ENCODE data around the gene PYCARD. TPM values are rescaled to one million over a fixed set of nuclear protein-coding genes. Genes with fewer than 3 reads are reported as not detected.

The PYCARD gene
- total RNA-seq, 1 donor from 2014 or later, result 4.6 TPM

DNA sequence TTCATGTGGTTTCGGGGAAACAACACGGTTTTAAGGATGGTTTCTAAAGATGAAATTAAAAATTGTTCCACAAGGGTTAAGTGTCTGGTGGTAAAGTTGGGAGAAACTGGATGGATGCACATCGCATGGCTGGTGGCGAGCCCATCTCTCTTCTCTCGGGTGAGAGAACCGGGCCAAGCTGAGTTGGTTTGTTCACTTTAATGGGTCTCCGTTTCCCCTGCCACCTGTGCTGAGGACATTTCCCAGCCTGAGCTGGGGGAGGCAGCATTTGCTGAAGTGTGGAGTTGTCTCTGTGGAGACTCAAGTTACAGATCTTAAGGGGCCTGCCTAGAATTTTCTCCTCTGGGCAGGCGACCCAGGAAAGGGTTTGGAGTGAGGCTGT lies 14.8 kb downstream of the PYCARD start:
- peaks cover 73% of the 10 kb centered on the region for H3K36me3 Mint-ChIP-seq (ENCODE audit: insufficient read depth)
- no peak overlapping the region for H3K4me3 Mint-ChIP-seq (ENCODE audit: low read depth)
- peak overlapping the region; percentile 81 for H3K27ac Mint-ChIP-seq
- peaks cover 5% of the 10 kb centered on the region for H3K4me1 Mint-ChIP-seq (ENCODE audit: low read depth)
- TF ChIP-seq, protein P1, sequence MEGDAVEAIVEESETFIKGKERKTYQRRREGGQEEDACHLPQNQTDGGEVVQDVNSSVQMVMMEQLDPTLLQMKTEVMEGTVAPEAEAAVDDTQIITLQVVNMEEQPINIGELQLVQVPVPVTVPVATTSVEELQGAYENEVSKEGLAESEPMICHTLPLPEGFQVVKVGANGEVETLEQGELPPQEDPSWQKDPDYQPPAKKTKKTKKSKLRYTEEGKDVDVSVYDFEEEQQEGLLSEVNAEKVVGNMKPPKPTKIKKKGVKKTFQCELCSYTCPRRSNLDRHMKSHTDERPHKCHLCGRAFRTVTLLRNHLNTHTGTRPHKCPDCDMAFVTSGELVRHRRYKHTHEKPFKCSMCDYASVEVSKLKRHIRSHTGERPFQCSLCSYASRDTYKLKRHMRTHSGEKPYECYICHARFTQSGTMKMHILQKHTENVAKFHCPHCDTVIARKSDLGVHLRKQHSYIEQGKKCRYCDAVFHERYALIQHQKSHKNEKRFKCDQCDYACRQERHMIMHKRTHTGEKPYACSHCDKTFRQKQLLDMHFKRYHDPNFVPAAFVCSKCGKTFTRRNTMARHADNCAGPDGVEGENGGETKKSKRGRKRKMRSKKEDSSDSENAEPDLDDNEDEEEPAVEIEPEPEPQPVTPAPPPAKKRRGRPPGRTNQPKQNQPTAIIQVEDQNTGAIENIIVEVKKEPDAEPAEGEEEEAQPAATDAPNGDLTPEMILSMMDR (IDR thresholded peaks at IDR 0.05; ENCODE audit: unreplicated experiment), result no peak
- no peak for DNase-seq (ENCODE audit: low spot score, unreplicated experiment)
- no peaks in the 10 kb centered on the region for H3K9me3 Mint-ChIP-seq (ENCODE audit: low read depth)
- H3K27me3 Mint-ChIP-seq, result no peaks in the 10 kb centered on the region

DNA sequence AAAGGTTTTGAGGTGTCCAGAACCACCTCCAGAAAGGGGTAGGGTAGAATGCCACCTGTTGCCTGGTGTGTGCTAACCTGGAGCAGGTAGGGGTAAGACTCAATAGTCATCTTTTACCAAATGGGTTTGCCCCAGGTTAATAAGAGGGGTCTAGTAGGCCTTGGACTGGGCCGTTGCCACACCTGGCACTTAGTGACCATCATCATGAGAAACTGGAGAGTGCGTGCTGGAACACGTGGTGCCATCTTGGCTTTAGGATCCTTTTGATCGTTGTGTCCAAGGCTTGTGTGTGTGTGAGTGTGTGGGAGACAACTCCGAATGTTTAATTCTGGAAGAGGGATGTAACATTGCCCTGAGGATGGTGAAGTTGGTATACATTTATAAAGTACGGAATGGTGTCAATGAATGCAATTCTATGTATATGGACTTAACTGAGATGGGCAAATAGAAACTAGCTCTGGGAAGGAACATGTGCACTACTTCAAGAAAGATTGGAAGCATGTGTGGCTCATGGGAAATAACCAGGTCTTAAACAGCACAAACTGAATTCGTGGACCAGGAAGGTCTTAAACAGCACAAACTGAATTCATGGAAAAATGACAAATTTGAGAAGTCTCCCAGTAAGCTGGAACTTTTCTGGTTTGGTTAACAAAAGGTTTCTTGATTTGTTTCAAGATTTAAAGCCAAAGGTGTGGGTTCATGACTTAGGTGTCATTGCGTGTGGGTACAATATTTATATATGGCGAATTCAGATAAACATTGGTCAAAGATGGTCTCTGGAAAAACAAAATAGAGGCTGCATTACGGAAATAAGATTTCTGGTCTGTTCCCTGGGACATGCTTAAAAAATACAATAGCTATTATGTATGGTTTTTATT lies 15.4 kb downstream of the PYCARD start:
- H3K27me3 Mint-ChIP-seq, result no peaks in the 10 kb centered on the region
- no peak overlapping the region for H3K4me3 Mint-ChIP-seq (ENCODE audit: low read depth)
- H3K4me1 Mint-ChIP-seq (ENCODE audit: low read depth), result peaks cover 11% of the 10 kb centered on the region
- H3K9me3 Mint-ChIP-seq (ENCODE audit: low read depth), result no peaks in the 10 kb centered on the region
- peak overlapping the region; percentile 67 for H3K27ac Mint-ChIP-seq
- no peak for DNase-seq (ENCODE audit: low spot score, unreplicated experiment)
- TF ChIP-seq, protein P1 (IDR thresholded peaks at IDR 0.05; ENCODE audit: unreplicated experiment), result no peak
- peaks cover 74% of the 10 kb centered on the region for H3K36me3 Mint-ChIP-seq (ENCODE audit: insufficient read depth)

DNA sequence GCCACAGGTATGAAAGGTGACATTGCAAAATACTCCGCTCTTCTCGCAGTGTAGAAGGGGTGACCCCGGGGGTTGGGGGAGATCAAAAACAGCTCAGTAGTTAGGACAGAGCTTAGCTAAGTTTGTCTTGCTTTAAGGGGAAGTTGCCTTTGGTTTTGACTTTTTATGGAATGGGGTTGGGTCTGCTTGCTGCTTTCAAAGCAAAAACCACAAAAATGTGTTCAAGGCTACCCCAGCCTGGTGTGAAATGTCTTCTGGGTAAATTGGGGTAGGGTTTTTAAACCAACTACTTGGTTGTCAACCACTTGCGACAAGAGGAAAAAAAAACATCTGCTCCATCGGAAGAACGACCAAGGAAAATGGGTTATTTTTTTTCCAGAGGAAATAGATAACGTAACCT lies 16.4 kb downstream of the PYCARD start:
- TF ChIP-seq, protein P1 (IDR thresholded peaks at IDR 0.05; ENCODE audit: unreplicated experiment), result no peak
- peaks cover 66% of the 10 kb centered on the region for H3K36me3 Mint-ChIP-seq (ENCODE audit: insufficient read depth)
- peak overlapping the region; percentile 87 for H3K27ac Mint-ChIP-seq
- DNase-seq (ENCODE audit: low spot score, unreplicated experiment), result no peak
- no peaks in the 10 kb centered on the region for H3K9me3 Mint-ChIP-seq (ENCODE audit: low read depth)
- peaks cover 19% of the 10 kb centered on the region for H3K4me1 Mint-ChIP-seq (ENCODE audit: low read depth)
- no peak overlapping the region for H3K4me3 Mint-ChIP-seq (ENCODE audit: low read depth)
- H3K27me3 Mint-ChIP-seq, result no peaks in the 10 kb centered on the region

DNA sequence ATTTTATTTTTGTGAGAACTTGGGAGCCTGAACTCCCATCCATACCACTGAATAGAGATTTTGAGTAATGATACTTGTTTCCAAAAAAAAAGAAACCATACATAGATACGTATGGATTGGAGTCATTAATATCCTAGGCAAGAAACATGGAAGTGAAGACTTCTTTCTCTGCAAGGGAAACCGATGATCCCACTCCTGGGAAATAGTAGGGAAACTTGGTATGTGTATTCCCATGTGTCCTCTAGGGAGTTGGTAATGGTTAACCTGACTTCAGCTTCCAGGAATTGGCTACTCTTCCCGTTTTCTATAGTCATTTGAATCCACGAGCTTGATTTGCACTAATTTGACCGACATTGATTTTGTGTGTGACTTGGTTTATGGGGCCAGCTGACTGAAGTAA lies 17.2 kb downstream of the PYCARD start:
- H3K9me3 Mint-ChIP-seq (ENCODE audit: low read depth), result no peaks in the 10 kb centered on the region
- peak overlapping the region; percentile 87 for H3K27ac Mint-ChIP-seq
- no peak overlapping the region for H3K4me3 Mint-ChIP-seq (ENCODE audit: low read depth)
- peaks cover 21% of the 10 kb centered on the region for H3K4me1 Mint-ChIP-seq (ENCODE audit: low read depth)
- no peak for DNase-seq (ENCODE audit: low spot score, unreplicated experiment)
- peaks cover 61% of the 10 kb centered on the region for H3K36me3 Mint-ChIP-seq (ENCODE audit: insufficient read depth)
- TF ChIP-seq, protein P1 (IDR thresholded peaks at IDR 0.05; ENCODE audit: unreplicated experiment), result no peak
- no peaks in the 10 kb centered on the region for H3K27me3 Mint-ChIP-seq

DNA sequence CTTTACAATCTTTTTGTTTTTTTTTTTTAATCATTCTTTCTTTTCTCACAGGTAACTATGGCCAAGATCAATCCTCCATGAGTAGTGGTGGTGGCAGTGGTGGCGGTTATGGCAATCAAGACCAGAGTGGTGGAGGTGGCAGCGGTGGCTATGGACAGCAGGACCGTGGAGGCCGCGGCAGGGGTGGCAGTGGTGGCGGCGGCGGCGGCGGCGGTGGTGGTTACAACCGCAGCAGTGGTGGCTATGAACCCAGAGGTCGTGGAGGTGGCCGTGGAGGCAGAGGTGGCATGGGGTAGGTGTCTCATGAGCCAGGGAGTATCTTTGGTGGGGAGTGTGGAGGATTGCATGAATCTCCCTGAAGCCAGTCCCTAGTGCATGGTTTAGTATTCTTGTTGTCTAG lies 17.7 kb downstream of the PYCARD start:
- H3K27ac Mint-ChIP-seq, result peak overlapping the region; percentile 57

More for the DNA sequence above, 17.7 kb downstream of the PYCARD start:
- Mint-ChIP-seq H3K36me3 (ENCODE audit: insufficient read depth) (peaks cover 56% of the 10 kb centered on the region), H3K9me3 (ENCODE audit: low read depth) (no peaks in the 10 kb centered on the region), H3K4me3 (ENCODE audit: low read depth) (no peak overlapping the region), H3K27me3 (no peaks in the 10 kb centered on the region), H3K4me1 (ENCODE audit: low read depth) (peaks cover 21% of the 10 kb centered on the region)
- no peak for DNase-seq (ENCODE audit: low spot score, unreplicated experiment)
- TF ChIP-seq, protein P1 (IDR thresholded peaks at IDR 0.05; ENCODE audit: unreplicated experiment), result no peak
